Thyroid gland (tissue), 4 donors: ENCODE data around the gene PGS1. TPM values are rescaled to one million over a fixed set of nuclear protein-coding genes. Genes with fewer than 3 reads are reported as not detected.

Source experiments
- DNase-seq, 2 donors: peaks; one replicate each; pipeline ENCODE4 v3.0.0-alpha.2; 2019
- H3K27ac ChIP-seq, 3 donors: fragments of 200-600 bp; sonication (generic); 1 replicate in 2 of 3; 2 replicates in 1 of 3; pipeline ENCODE4 v1.5.1; 2016 to 2019; ENCODE audit warnings: mild to moderate bottlenecking in 1 of 3, moderate library complexity in 1 of 3
- H3K27me3 ChIP-seq: fragments of 200-600 bp; sonication (generic); one replicate; pipeline ENCODE4 v1.5.1; 2019
- H3K36me3 ChIP-seq, 2 donors: fragments of 200-600 bp; sonication (generic); one replicate each; pipeline ENCODE4 v1.5.1; 2016 to 2019
- H3K4me1 ChIP-seq, 2 donors: fragments of 200-600 bp; sonication (generic); one replicate each; pipeline ENCODE4 v1.5.1; 2017 to 2019
- H3K4me3 ChIP-seq, 3 donors: fragments of 200-600 bp; sonication (generic); replicated peaks in 1 of 3; 1 replicate in 2 of 3; 2 replicates in 1 of 3; pipeline ENCODE4 v1.5.1; 2016; ENCODE audit warnings: mild to moderate bottlenecking in 1 of 3
- H3K9me3 ChIP-seq: fragments of 200-600 bp; sonication (generic); one replicate; pipeline ENCODE4 v1.5.1; 2017
- POLR2A ChIP-seq, 2 donors: fragments of 450-650 bp; IDR thresholded peaks; one replicate each; pipeline ENCODE4 v1.6.1; 2017; ENCODE audit warnings: antibody characterized with exemption in 2 of 2, mild to moderate bottlenecking in 2 of 2, moderate library complexity in 1 of 2
- WGBS, 2 donors: methylation state at CpG; one replicate each; pipeline ENCODE4 v1.1.5; 2017; 5-methylcytosine and 5-hydroxymethylcytosine counted together
- intact Hi-C: fragments of 100-400 bp; cut with DNase I; formaldehyde crosslinking; loops from one replicate; pipeline ENCODE4 v1.15.1; 2023
- total RNA-seq, 4 donors: library from RNA; depleted of rRNA; stranded (reverse); fragments of >200 nt; gene quantifications; one replicate each; pipeline ENCODE4 v1.2.3, GENCODE V29; 2016
- TF ChIP-seq, protein P1 (sequence below), 6 experiments: fragments of 200-600 bp in 3 of 6; fragments of 450-650 bp in 3 of 6; sonication (generic) in 3 of 6; IDR thresholded peaks; one replicate each; pipeline ENCODE4 v1.5.1; 2016 to 2019; ENCODE audit warnings: antibody characterized with exemption in 6 of 6, mild to moderate bottlenecking in 2 of 6, inconsistent platforms in 1 of 6, moderate library complexity in 1 of 6

PGS1 gene
- total RNA-seq, 4 donors from 2014 or later, result 41.2 to 87.2 (median 69.1) TPM

- no peak for TF ChIP-seq POLR2A (IDR thresholded peaks at IDR 0.05)
- TF ChIP-seq, protein P1, sequence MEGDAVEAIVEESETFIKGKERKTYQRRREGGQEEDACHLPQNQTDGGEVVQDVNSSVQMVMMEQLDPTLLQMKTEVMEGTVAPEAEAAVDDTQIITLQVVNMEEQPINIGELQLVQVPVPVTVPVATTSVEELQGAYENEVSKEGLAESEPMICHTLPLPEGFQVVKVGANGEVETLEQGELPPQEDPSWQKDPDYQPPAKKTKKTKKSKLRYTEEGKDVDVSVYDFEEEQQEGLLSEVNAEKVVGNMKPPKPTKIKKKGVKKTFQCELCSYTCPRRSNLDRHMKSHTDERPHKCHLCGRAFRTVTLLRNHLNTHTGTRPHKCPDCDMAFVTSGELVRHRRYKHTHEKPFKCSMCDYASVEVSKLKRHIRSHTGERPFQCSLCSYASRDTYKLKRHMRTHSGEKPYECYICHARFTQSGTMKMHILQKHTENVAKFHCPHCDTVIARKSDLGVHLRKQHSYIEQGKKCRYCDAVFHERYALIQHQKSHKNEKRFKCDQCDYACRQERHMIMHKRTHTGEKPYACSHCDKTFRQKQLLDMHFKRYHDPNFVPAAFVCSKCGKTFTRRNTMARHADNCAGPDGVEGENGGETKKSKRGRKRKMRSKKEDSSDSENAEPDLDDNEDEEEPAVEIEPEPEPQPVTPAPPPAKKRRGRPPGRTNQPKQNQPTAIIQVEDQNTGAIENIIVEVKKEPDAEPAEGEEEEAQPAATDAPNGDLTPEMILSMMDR (IDR thresholded peaks at IDR 0.05), result no peak
- Histone ChIP-seq H3K9me3 (no peaks in the 10 kb centered on the region), H3K4me3 (no peak overlapping the region), H3K27me3 (no peaks in the 10 kb centered on the region), H3K36me3 (no peaks in the 10 kb centered on the region), H3K27ac (no peak overlapping the region), H3K4me1 (peaks cover 0 to 19% of the 10 kb centered on the region in 2 donors)
- WGBS, 2 donors, result 66 to 72% methylated on average over 16 to 19 of the region's 20 CpGs
- no peak for DNase-seq
- intact Hi-C loops, result no loop called here
Observed at GRCh38 chr17:78433013-78433727, 54.7 kb downstream of the PGS1 start.

- Histone ChIP-seq H3K4me3 (no peak overlapping the region), H3K9me3 (no peaks in the 10 kb centered on the region), H3K36me3 (no peaks in the 10 kb centered on the region), H3K27ac (no peak overlapping the region), H3K4me1 (peaks cover 0 to 17% of the 10 kb centered on the region in 2 donors), H3K27me3 (no peaks in the 10 kb centered on the region)
- WGBS, 2 donors, result 72 to 83% methylated on average over 13 of the region's 13 CpGs
- intact Hi-C loops, result no loop called here
- TF ChIP-seq, protein P1 (IDR thresholded peaks at IDR 0.05), result no peak
- TF ChIP-seq POLR2A (IDR thresholded peaks at IDR 0.05), result no peak
- DNase-seq, result no peak
Observed at GRCh38 chr17:78433780-78434335, 55.4 kb downstream of the PGS1 start.

GRCh38 chr17:78434455-78435329, 56.2 kb downstream of the PGS1 start:
- TF ChIP-seq, protein P1 (IDR thresholded peaks at IDR 0.05), result no peak
- no peak for TF ChIP-seq POLR2A (IDR thresholded peaks at IDR 0.05)
- DNase-seq, result no peak
- Histone ChIP-seq H3K27ac (no peak overlapping the region), H3K4me3 (no peak overlapping the region), H3K36me3 (no peaks in the 10 kb centered on the region), H3K27me3 (no peaks in the 10 kb centered on the region), H3K9me3 (no peaks in the 10 kb centered on the region), H3K4me1 (peaks cover 0 to 9% of the 10 kb centered on the region in 2 donors)
- WGBS, 2 donors, result 58 to 60% methylated on average over 14 to 18 of the region's 18 CpGs
- intact Hi-C loops, result no loop called here

- Histone ChIP-seq H3K4me3 (no peak overlapping the region), H3K36me3 (no peaks in the 10 kb centered on the region), H3K27ac (no peak overlapping the region), H3K4me1 (peaks cover 0 to 9% of the 10 kb centered on the region in 2 donors), H3K27me3 (no peaks in the 10 kb centered on the region), H3K9me3 (no peaks in the 10 kb centered on the region)
- 83% methylated on average over 19 of the region's 19 CpGs for WGBS, 2 donors
- intact Hi-C loops, result no loop called here
- TF ChIP-seq POLR2A (IDR thresholded peaks at IDR 0.05), result no peak
- TF ChIP-seq, protein P1 (IDR thresholded peaks at IDR 0.05), result no peak
- DNase-seq, result no peak
Observed at GRCh38 chr17:78435330-78436005, 57.0 kb downstream of the PGS1 start.
